Measurements from ENCODE around the gene TECR. TPM values are rescaled to one million over a fixed set of nuclear protein-coding genes. Genes with fewer than 3 reads are reported as not detected.
A peak's percentile ranks its signal among the peaks of the same experiment; 100 is the strongest.

Gene TECR
- total and polyA plus RNA-seq, 9 of the 15 experiments (the other 6 are each of a cell fraction or from before 2014, with no cell fraction given): 29.3 to 211 (median 81.4) TPM

GRCh38 chr19:14515501-14516047 is 13.8 kb upstream of the TECR start:
- FAIRE-seq (no peak), ATAC-seq (no peak), DNase-seq (ENCODE audit: extremely low read depth in 1 of 4, low spot score in 3 of 4) (no peak)
- ChIA-PET POLR2A (interaction anchor here (0.6 to 6.3 kb wide), 6 partner anchors 9 to 249 kb away, joined by 3 to 70 read pairs (median 8); partner anchors contain the start of gene GIPC1), CTCF (ENCODE audit: low intra/inter-chr PET ratio) (no interaction called here)
- no peak for TF ChIP-seq HOXB6 (CRISPR knock-in tag; IDR thresholded peaks at IDR 0.05; ENCODE audit: borderline replicate concordance)
- no peak for TF ChIP-seq EGR1 (conservative IDR thresholded peaks at IDR 0.05)
- no peak for TF ChIP-seq POLR2H (tag; IDR thresholded peaks at IDR 0.05; ENCODE audit: low read depth)
- peak; percentile 34 for TF ChIP-seq CCNT2 (IDR thresholded peaks at IDR 0.05; ENCODE audit: borderline replicate concordance, extremely low read depth, insufficient read length, low read depth, low read length)
- no peak for TF ChIP-seq TRIM28 (IDR thresholded peaks at IDR 0.05)
- TF ChIP-seq TARDBP (IDR thresholded peaks at IDR 0.05): no peak
- peak; percentile 56; the same call in 1 of the 2 replicates for TF ChIP-seq RBFOX2 (IDR thresholded peaks at IDR 0.05; ENCODE audit: low read depth, low read length)
- TF ChIP-seq HMG20A (CRISPR knock-in tag; conservative IDR thresholded peaks at IDR 0.05): no peak
- peak; percentile 41; the same call in 1 of the 2 replicates for TF ChIP-seq ZC3H4 (CRISPR knock-in tag; IDR thresholded peaks at IDR 0.05; ENCODE audit: borderline replicate concordance)
- no peak for TF ChIP-seq SNRNP70 (optimal IDR thresholded peaks at IDR 0.05; ENCODE audit: low read depth, low read length)
- peak; percentile 35; the same call in 1 of the 2 replicates for TF ChIP-seq PHTF2 (CRISPR knock-in tag; IDR thresholded peaks at IDR 0.05)
- TF ChIP-seq PYGO2 (tag; IDR thresholded peaks at IDR 0.05): no peak
- H3K4me3 ChIP-seq: peak overlapping the region; percentile 98
- in situ Hi-C loops (cut with MboI): no loop called here
- intact Hi-C loops (cut with micrococcal nuclease): loop anchor here (5.0 kb wide), 1 partner anchor 37 kb away; no protein-coding TSS in a partner anchor
- no peaks in the 10 kb centered on the region for H3K27me3 ChIP-seq (ENCODE audit: control insufficient read depth in 2 of 2, insufficient read depth in 2 of 2, low read length in 2 of 2)
- WGBS (ENCODE audit: insufficient coverage, low coverage, missing lambda C conversion rate): 34% methylated on average over 7 of the region's 8 CpGs
- H3K4me2 ChIP-seq (ENCODE audit: insufficient read depth, low read length): peak overlapping the region; percentile 99
- H3K4me1 ChIP-seq (replicated peaks in 1 of 2; ENCODE audit: control insufficient read depth in 2 of 2, insufficient read depth in 2 of 2, low read length in 2 of 2): peaks cover 53 to 60% of the 10 kb centered on the region in 2 experiments
- peaks cover 38% of the 10 kb centered on the region for H3K36me3 ChIP-seq (ENCODE audit: control insufficient read depth, insufficient read depth, low read length)
- peak overlapping the region; percentile 35; the same call in 1 of the 3 replicates for H3K27ac ChIP-seq (ENCODE audit: extremely low read depth, low read depth, low read length)
- H3K9me1 ChIP-seq (ENCODE audit: control insufficient read depth, insufficient read depth, low read length): no peaks in the 10 kb centered on the region
- H3K9me3 ChIP-seq (replicated peaks; ENCODE audit: control insufficient read depth, insufficient read depth, low read depth, low read length): no peaks in the 10 kb centered on the region
- BruUV-seq (replicated peaks): no TSS peak
- peak overlapping the region; percentile 96 to 100; a peak in 3 of 4 replicates for H3K9ac ChIP-seq (ENCODE audit: insufficient read depth in 1 of 2, low read depth in 2 of 2, low read length in 2 of 2)
- H3K79me2 ChIP-seq (ENCODE audit: control insufficient read depth, insufficient read depth, low read length): peaks cover 45% of the 10 kb centered on the region
- H2AFZ ChIP-seq (ENCODE audit: low read depth, low read length): no peak overlapping the region
- H4K20me1 ChIP-seq (replicated peaks; ENCODE audit: control insufficient read depth, insufficient read depth, low read length): peaks cover 26% of the 10 kb centered on the region
